Measurements from ENCODE around the gene ANKK1.

DNA sequence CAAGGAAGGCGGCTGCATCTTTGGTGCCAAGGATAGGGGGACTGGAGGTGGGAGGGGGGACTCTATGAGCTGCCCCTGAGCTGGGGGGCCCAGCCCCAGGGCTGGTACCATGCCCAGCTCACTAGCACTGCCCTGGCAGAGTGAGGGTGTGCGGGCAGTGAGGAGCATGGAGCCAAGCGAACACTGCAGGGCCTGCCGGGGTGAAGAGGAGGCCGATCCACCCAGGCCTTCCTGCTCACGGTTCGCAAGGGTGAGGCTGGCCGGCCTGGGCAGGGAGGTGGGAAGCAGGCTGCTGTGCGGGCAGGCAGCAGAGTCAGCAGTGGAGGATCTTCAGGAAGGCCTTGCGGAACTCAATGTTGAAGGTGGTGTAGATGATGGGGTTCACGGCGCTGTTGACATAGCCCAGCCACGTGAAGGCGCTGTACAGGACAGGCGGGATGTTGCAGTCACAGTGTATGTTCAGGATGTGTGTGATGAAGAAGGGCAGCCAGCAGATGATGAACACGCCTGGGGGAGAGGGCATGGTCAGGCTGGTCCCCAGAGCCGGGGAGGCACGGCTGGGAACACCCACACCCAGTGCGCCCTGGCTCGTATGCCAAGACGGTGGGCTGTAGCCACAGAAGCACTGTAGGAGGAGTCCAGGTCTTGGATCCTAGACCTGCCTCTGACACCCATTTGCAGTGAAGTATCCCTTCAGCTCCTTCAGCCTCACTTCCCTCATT, 23.0 kb downstream of the ANKK1 start:
- TF ChIP-seq SUZ12 (IDR thresholded peaks at IDR 0.05; ENCODE audit: low read length): no peak
- no peak for TF ChIP-seq JUND (IDR thresholded peaks at IDR 0.05; ENCODE audit: low read length)
- TF ChIP-seq JUN (IDR thresholded peaks at IDR 0.05; ENCODE audit: low read depth, low read length): no peak
- TF ChIP-seq, protein P1, sequence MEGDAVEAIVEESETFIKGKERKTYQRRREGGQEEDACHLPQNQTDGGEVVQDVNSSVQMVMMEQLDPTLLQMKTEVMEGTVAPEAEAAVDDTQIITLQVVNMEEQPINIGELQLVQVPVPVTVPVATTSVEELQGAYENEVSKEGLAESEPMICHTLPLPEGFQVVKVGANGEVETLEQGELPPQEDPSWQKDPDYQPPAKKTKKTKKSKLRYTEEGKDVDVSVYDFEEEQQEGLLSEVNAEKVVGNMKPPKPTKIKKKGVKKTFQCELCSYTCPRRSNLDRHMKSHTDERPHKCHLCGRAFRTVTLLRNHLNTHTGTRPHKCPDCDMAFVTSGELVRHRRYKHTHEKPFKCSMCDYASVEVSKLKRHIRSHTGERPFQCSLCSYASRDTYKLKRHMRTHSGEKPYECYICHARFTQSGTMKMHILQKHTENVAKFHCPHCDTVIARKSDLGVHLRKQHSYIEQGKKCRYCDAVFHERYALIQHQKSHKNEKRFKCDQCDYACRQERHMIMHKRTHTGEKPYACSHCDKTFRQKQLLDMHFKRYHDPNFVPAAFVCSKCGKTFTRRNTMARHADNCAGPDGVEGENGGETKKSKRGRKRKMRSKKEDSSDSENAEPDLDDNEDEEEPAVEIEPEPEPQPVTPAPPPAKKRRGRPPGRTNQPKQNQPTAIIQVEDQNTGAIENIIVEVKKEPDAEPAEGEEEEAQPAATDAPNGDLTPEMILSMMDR (IDR thresholded peaks at IDR 0.05; ENCODE audit: control extremely low read depth in 1 of 3, insufficient read depth in 1 of 3, low read depth in 1 of 3, low read length in 3 of 3): no peak
- no peak for TF ChIP-seq EZH2 (IDR thresholded peaks at IDR 0.05; ENCODE audit: low read depth, low read length, severe bottlenecking)
- no peak for TF ChIP-seq TAF1 (IDR thresholded peaks at IDR 0.05; ENCODE audit: low read depth, low read length)
- TF ChIP-seq HDAC2 (IDR thresholded peaks at IDR 0.05; ENCODE audit: borderline replicate concordance in 1 of 2, low read depth in 2 of 2, low read length in 2 of 2): no peak
- TF ChIP-seq, protein P2, sequence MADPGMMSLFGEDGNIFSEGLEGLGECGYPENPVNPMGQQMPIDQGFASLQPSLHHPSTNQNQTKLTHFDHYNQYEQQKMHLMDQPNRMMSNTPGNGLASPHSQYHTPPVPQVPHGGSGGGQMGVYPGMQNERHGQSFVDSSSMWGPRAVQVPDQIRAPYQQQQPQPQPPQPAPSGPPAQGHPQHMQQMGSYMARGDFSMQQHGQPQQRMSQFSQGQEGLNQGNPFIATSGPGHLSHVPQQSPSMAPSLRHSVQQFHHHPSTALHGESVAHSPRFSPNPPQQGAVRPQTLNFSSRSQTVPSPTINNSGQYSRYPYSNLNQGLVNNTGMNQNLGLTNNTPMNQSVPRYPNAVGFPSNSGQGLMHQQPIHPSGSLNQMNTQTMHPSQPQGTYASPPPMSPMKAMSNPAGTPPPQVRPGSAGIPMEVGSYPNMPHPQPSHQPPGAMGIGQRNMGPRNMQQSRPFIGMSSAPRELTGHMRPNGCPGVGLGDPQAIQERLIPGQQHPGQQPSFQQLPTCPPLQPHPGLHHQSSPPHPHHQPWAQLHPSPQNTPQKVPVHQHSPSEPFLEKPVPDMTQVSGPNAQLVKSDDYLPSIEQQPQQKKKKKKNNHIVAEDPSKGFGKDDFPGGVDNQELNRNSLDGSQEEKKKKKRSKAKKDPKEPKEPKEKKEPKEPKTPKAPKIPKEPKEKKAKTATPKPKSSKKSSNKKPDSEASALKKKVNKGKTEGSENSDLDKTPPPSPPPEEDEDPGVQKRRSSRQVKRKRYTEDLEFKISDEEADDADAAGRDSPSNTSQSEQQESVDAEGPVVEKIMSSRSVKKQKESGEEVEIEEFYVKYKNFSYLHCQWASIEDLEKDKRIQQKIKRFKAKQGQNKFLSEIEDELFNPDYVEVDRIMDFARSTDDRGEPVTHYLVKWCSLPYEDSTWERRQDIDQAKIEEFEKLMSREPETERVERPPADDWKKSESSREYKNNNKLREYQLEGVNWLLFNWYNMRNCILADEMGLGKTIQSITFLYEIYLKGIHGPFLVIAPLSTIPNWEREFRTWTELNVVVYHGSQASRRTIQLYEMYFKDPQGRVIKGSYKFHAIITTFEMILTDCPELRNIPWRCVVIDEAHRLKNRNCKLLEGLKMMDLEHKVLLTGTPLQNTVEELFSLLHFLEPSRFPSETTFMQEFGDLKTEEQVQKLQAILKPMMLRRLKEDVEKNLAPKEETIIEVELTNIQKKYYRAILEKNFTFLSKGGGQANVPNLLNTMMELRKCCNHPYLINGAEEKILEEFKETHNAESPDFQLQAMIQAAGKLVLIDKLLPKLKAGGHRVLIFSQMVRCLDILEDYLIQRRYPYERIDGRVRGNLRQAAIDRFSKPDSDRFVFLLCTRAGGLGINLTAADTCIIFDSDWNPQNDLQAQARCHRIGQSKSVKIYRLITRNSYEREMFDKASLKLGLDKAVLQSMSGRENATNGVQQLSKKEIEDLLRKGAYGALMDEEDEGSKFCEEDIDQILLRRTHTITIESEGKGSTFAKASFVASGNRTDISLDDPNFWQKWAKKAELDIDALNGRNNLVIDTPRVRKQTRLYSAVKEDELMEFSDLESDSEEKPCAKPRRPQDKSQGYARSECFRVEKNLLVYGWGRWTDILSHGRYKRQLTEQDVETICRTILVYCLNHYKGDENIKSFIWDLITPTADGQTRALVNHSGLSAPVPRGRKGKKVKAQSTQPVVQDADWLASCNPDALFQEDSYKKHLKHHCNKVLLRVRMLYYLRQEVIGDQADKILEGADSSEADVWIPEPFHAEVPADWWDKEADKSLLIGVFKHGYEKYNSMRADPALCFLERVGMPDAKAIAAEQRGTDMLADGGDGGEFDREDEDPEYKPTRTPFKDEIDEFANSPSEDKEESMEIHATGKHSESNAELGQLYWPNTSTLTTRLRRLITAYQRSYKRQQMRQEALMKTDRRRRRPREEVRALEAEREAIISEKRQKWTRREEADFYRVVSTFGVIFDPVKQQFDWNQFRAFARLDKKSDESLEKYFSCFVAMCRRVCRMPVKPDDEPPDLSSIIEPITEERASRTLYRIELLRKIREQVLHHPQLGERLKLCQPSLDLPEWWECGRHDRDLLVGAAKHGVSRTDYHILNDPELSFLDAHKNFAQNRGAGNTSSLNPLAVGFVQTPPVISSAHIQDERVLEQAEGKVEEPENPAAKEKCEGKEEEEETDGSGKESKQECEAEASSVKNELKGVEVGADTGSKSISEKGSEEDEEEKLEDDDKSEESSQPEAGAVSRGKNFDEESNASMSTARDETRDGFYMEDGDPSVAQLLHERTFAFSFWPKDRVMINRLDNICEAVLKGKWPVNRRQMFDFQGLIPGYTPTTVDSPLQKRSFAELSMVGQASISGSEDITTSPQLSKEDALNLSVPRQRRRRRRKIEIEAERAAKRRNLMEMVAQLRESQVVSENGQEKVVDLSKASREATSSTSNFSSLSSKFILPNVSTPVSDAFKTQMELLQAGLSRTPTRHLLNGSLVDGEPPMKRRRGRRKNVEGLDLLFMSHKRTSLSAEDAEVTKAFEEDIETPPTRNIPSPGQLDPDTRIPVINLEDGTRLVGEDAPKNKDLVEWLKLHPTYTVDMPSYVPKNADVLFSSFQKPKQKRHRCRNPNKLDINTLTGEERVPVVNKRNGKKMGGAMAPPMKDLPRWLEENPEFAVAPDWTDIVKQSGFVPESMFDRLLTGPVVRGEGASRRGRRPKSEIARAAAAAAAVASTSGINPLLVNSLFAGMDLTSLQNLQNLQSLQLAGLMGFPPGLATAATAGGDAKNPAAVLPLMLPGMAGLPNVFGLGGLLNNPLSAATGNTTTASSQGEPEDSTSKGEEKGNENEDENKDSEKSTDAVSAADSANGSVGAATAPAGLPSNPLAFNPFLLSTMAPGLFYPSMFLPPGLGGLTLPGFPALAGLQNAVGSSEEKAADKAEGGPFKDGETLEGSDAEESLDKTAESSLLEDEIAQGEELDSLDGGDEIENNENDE (IDR thresholded peaks at IDR 0.05; ENCODE audit: insufficient replicate concordance, low read length): no peak
